Natural killer cell treated with Interleukin-12 subunit alpha and Interleukin-12 subunit beta and Interleukin-15 and Interleukin-18, amount 100 ng/mL, for 72 hours (primary cell): Measurements from ENCODE around the gene RPS16. TPM values are rescaled to one million over a fixed set of nuclear protein-coding genes. Genes with fewer than 3 reads are reported as not detected.
A peak's percentile ranks its signal among the peaks of the same experiment; 100 is the strongest.

Source experiments
- ATAC-seq, 2 donors: fragments of 150-1000 bp; cut with Tn5 transposase in 1 of 2; sonication (Bioruptor Pico), chemical (Tn5 transposase) in 1 of 2; 2 replicates each; pipeline ENCODE4 v1.10.0; 2021
- DNase-seq: peaks from one replicate; pipeline ENCODE4 v3.0.0; 2022; ENCODE audit warnings: low spot score
- H3K27ac Mint-ChIP-seq, 2 donors: 1 replicate in 1 of 2; 2 replicates in 1 of 2; pipeline ENCODE4 v1.8.0; 2022; ENCODE audit warnings: mixed read lengths in 2 of 2, mild to moderate bottlenecking in 1 of 2, moderate library complexity in 1 of 2
- H3K27me3 Mint-ChIP-seq, 2 donors: 1 replicate in 1 of 2; 2 replicates in 1 of 2; pipeline ENCODE4 v1.8.0; 2022; ENCODE audit warnings: mixed read lengths in 2 of 2
- H3K36me3 Mint-ChIP-seq: one replicate; pipeline ENCODE4 v1.8.0; 2022; ENCODE audit warnings: mixed read lengths
- H3K4me1 Mint-ChIP-seq, 2 donors: 1 replicate in 1 of 2; 2 replicates in 1 of 2; pipeline ENCODE4 v1.8.0; 2022; ENCODE audit warnings: low read depth in 2 of 2, mixed read lengths in 2 of 2, mild to moderate bottlenecking in 1 of 2
- H3K4me3 Mint-ChIP-seq: one replicate; pipeline ENCODE4 v1.8.0; 2022; ENCODE audit warnings: mixed read lengths
- H3K9me3 Mint-ChIP-seq: 2 replicates; pipeline ENCODE4 v1.8.0; 2022; ENCODE audit warnings: mixed read lengths
- total RNA-seq, 2 donors: library from RNA; stranded (reverse); gene quantifications; one replicate each; pipeline ENCODE4 v1.2.3, GENCODE V29; 2022

Gene RPS16
- total RNA-seq, 2 donors from 2014 or later = 1,544 to 1,854 TPM

- Mint-ChIP-seq H3K4me1 (peaks cover 27 to 37% of the 10 kb centered on the region in 2 donors), H3K9me3 (no peaks in the 10 kb centered on the region), H3K4me3 (no peak overlapping the region), H3K36me3 (peaks cover 12% of the 10 kb centered on the region), H3K27me3 (no peaks in the 10 kb centered on the region), H3K27ac (peak overlapping the region; percentile 33 to 97)
- DNase-seq = no peak
- ATAC-seq = no peak
These were observed 47.1 kb downstream of the RPS16 start for GRCh38 chr19:39388657-39389056.

DNA sequence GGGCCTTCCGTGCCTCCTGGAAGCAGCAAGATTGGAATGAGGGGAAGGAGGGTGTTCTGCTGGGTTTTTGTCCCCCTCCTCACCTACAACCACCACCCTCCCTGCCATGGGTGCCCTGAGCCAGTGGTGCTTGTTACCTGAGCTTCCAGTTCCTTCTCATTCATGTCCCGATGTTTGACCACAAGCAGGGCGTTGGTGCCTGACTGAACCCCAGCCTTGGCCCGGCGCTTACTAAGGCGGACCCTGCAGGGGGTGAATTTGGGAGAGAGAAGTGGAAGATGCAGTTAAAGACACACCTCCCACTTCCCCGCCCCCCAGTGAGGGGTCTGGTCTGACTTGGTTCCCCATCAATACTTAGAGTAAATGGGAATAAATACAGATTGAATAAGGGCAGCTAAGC lies 49.2 kb downstream of the RPS16 start:
- no peak overlapping the region for H3K4me3 Mint-ChIP-seq
- ATAC-seq (no peak), DNase-seq (no peak)
- peak overlapping the region; percentile 36 to 54 for H3K27ac Mint-ChIP-seq
- H3K27me3 Mint-ChIP-seq = no peaks in the 10 kb centered on the region
- peaks cover 12% of the 10 kb centered on the region for H3K36me3 Mint-ChIP-seq
- no peaks in the 10 kb centered on the region for H3K9me3 Mint-ChIP-seq
- H3K4me1 Mint-ChIP-seq = peaks cover 26 to 28% of the 10 kb centered on the region in 2 donors

DNA sequence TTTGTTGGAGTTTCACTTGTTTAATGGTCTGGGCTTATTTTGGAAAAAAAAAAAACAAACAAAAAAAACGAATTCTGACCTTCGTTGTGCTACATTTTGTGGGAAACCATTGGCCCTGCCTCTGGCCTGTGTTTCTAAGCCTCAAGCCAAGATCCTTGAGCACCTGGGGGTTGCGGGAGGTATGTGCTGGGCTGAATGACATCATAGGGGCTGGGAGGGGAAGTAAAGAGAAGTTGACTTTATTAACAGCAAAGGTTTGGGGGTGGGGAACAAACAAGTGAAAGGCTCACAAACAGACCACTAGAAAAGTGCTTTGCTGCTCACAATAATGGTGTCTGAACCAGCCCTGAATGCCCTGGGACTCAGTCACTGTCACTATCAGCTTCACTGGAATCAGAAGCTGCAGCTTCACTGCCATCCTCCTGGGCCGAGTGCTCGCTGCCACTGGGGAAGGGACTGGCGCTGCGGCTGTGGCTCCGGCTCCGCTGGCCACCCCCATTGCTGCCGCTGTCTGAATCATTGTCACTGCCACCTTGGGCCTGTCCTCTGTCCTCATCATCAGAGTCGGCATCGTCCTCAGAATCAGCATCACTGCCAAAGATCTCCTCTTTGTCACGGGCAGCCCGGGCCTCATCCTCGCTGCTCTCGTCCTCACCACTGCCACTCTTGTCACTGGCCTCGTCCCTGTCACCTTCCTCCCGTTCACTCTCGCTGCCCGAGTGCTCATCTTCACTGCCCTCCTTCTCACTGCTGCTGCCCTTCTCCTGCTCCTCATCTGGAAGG lies 49.9 kb downstream of the RPS16 start:
- H3K27me3 Mint-ChIP-seq = no peaks in the 10 kb centered on the region
- H3K4me1 Mint-ChIP-seq = peaks cover 22 to 28% of the 10 kb centered on the region in 2 donors
- peak overlapping the region; percentile 36 to 54 for H3K27ac Mint-ChIP-seq
- H3K9me3 Mint-ChIP-seq = no peaks in the 10 kb centered on the region
- no peak for DNase-seq
- H3K36me3 Mint-ChIP-seq = peaks cover 20% of the 10 kb centered on the region
- ATAC-seq = no peak
- H3K4me3 Mint-ChIP-seq = no peak overlapping the region

GRCh38 chr19:39384839-39385568 lies 50.7 kb downstream of the RPS16 start:
- Mint-ChIP-seq H3K4me1 (peaks cover 17 to 24% of the 10 kb centered on the region in 2 donors), H3K4me3 (no peak overlapping the region), H3K27ac (peak overlapping the region in 1 of 2 donors; percentile 45), H3K9me3 (no peaks in the 10 kb centered on the region), H3K27me3 (no peaks in the 10 kb centered on the region), H3K36me3 (peaks cover 21% of the 10 kb centered on the region)
- no peak for DNase-seq
- no peak for ATAC-seq

Other genes starting within 250 kb of the RPS16 start
- gene NCCRP1, start 239.0 kb downstream of the RPS16 start, total RNA-seq = not detected
- not detected for gene SYCN, start 231.7 kb downstream of the RPS16 start, total RNA-seq
- not detected for gene IFNL3, start 190.9 kb downstream of the RPS16 start, total RNA-seq
- not detected for gene IFNL4, start 187.1 kb downstream of the RPS16 start, total RNA-seq
- not detected for gene IFNL2, start 167.6 kb downstream of the RPS16 start, total RNA-seq
- gene IFNL1, start 139.5 kb downstream of the RPS16 start, total RNA-seq = under 1 TPM in 1 of 2 donors, not detected in 1; 0.36 TPM
- gene LRFN1, start 115.1 kb downstream of the RPS16 start, total RNA-seq = 1 to 10 TPM; 2.3 to 4.9 TPM
- 100 to 1,000 TPM; 185 to 242 TPM for gene GMFG, start 99.9 kb downstream of the RPS16 start, total RNA-seq
- 10 to 100 TPM; 81.4 to 95.5 TPM for gene SAMD4B, start 93.5 kb downstream of the RPS16 start, total RNA-seq
- gene PAF1, start 44.8 kb downstream of the RPS16 start, total RNA-seq = 10 to 100 TPM; 38.1 to 39.2 TPM
- 10 to 100 TPM; 22.2 to 35.2 TPM for gene MED29, start 44.6 kb downstream of the RPS16 start, total RNA-seq
- 10 to 100 TPM; 11.2 to 27.8 TPM for gene ZFP36, start 29.1 kb downstream of the RPS16 start, total RNA-seq
- gene PLEKHG2, start 23.3 kb downstream of the RPS16 start, total RNA-seq = 10 to 100 TPM; 30.8 to 68.1 TPM
- gene SUPT5H, start 9.6 kb upstream of the RPS16 start, total RNA-seq = 100 to 1,000 TPM; 164 to 192 TPM
- gene TIMM50, start 44.9 kb upstream of the RPS16 start, total RNA-seq = 100 to 1,000 TPM in 1 of 2 donors, 10 to 100 TPM in 1; 74.0 to 133 TPM
- gene DLL3, start 63.0 kb upstream of the RPS16 start, total RNA-seq = under 1 TPM; 0.21 to 0.92 TPM
- gene SELENOV, start 79.2 kb upstream of the RPS16 start, total RNA-seq = not detected
- gene EID2B, start 96.9 kb upstream of the RPS16 start, total RNA-seq = 1 to 10 TPM; 1.9 to 5.4 TPM
- 10 to 100 TPM; 10.4 to 11.4 TPM for gene EID2, start 104.2 kb upstream of the RPS16 start, total RNA-seq
- not detected for gene LGALS13, start 166.6 kb upstream of the RPS16 start, total RNA-seq
- gene LGALS16, start 220.0 kb upstream of the RPS16 start, total RNA-seq = not detected